AG04450 (cell line): ENCODE data around the gene AP3M1. TPM values are rescaled to one million over a fixed set of nuclear protein-coding genes. Genes with fewer than 3 reads are reported as not detected.
A peak's percentile ranks its signal among the peaks of the same experiment; 100 is the strongest.
"Not testable (repeated sequence)": the region's sequence is repeated elsewhere in the genome, so short reads cannot be mapped to it uniquely, and the experiment has no call there.

Experiments used
- CTCF ChIA-PET: fragments of 300-600, 350-600 bp; formaldehyde crosslinking; extraction: SDS; loops from one replicate; lab custom pipeline; 2022; ENCODE audit warnings: antibody characterized with exemption, inconsistent platforms; lab: Charles Lee
- POLR2A ChIA-PET: fragments of 350-600 bp; formaldehyde crosslinking; extraction: SDS; loops from one replicate; lab custom pipeline; 2021; ENCODE audit warnings: antibody characterized with exemption, inconsistent platforms; lab: Yijun Ruan, JAX
- DNase-seq: peaks from one replicate; pipeline ENCODE4 v3.0.0-alpha.2; 2011; ENCODE audit warnings: low read depth, low spot score
- H3K27ac ChIP-seq: one replicate; pipeline ENCODE4 v1.5.1; 2012; ENCODE audit warnings: low read depth, low read length, control low read depth
- H3K27me3 ChIP-seq: one replicate; pipeline ENCODE4 v1.6.0; 2012; ENCODE audit warnings: low read length; ENCODE audit not compliant: control insufficient read depth, insufficient read depth
- H3K4me3 ChIP-seq: 2 replicates; pipeline ENCODE4 v1.5.1; 2011; ENCODE audit warnings: mild to moderate bottlenecking, low read depth, low read length, control low read depth
- H3K9me3 ChIP-seq: 2 replicates; pipeline ENCODE4 v1.5.1; 2012; ENCODE audit warnings: low read length; ENCODE audit not compliant: control insufficient read depth, insufficient read depth
- polyA plus RNA-seq: library from polyadenylated mRNA; depleted of rRNA; stranded (reverse); fragments of >200 nt; gene quantifications from 2 replicates; pipeline ENCODE4 v1.2.3, GENCODE V29; 2011
- TF ChIP-seq, protein P1 (sequence below): IDR thresholded peaks from 2 replicates; pipeline ENCODE4 v1.5.1; 2011; ENCODE audit warnings: low read depth, low read length, control low read depth, inconsistent platforms

AP3M1 gene
- polyA plus RNA-seq, 1 experiment = 70.7 TPM

DNA sequence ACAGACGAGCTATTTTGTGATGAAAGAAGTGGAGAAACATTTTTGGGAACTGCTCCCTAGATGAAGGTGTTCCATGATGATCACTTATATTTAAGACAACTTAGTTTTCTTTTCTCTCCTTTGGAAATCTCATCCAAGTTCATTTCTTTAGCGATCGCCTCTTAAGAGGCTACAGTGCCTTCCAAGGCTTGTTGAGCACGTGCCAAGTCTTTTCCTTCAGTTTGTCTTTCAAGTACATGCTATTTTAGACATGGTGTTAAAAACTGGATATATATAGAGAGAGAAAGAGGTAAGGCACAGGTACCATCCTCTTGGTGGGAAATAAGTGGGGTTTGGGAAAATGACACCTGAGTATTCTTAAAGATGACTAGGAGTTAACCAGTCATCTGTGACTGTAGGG lies 3.0 kb upstream of the AP3M1 start:
- CTCF ChIA-PET = interaction anchor here (0.6 to 2.5 kb wide), 6 partner anchors 8 to 866 kb away, joined by 4 to 10 read pairs (median 6); no protein-coding TSS in a partner anchor
- H3K9me3 ChIP-seq = peaks cover 3% of the 10 kb centered on the region; the same call in 1 of the 2 replicates
- no peak overlapping the region for H3K27ac ChIP-seq
- no peaks in the 10 kb centered on the region for H3K27me3 ChIP-seq
- DNase-seq = no peak
- POLR2A ChIA-PET = interaction anchor here (1.4 kb wide), 1 partner anchor 23 kb away, joined by 6 read pairs; no protein-coding TSS in a partner anchor
- TF ChIP-seq, protein P1, sequence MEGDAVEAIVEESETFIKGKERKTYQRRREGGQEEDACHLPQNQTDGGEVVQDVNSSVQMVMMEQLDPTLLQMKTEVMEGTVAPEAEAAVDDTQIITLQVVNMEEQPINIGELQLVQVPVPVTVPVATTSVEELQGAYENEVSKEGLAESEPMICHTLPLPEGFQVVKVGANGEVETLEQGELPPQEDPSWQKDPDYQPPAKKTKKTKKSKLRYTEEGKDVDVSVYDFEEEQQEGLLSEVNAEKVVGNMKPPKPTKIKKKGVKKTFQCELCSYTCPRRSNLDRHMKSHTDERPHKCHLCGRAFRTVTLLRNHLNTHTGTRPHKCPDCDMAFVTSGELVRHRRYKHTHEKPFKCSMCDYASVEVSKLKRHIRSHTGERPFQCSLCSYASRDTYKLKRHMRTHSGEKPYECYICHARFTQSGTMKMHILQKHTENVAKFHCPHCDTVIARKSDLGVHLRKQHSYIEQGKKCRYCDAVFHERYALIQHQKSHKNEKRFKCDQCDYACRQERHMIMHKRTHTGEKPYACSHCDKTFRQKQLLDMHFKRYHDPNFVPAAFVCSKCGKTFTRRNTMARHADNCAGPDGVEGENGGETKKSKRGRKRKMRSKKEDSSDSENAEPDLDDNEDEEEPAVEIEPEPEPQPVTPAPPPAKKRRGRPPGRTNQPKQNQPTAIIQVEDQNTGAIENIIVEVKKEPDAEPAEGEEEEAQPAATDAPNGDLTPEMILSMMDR = no peak
- H3K4me3 ChIP-seq = no peak overlapping the region

DNA sequence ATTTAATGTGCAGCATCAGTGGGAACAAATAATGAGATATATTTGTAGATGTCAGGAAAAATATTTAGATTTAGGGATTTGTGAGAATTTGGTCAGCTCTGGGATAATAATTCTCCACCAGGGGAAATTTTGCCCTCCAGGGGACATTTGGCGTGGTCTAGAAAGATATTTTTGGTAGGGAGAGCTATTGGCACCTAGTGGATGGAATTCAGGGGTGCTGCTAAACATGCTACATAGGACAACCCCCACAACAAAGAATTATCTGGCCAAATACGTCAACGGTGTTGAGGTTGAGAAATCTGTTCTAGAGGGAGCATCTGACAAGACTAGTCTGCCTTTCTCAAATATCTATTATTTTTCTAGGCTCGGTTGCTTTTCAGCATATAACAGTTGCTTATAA lies 2.5 kb upstream of the AP3M1 start:
- ChIA-PET CTCF (interaction anchor here (0.7 to 2.5 kb wide), 6 partner anchors 9 to 866 kb away, joined by 3 to 10 read pairs (median 4); no protein-coding TSS in a partner anchor), POLR2A (interaction anchor here (1.4 kb wide), 1 partner anchor 23 kb away, joined by 6 read pairs; no protein-coding TSS in a partner anchor)

DNA sequence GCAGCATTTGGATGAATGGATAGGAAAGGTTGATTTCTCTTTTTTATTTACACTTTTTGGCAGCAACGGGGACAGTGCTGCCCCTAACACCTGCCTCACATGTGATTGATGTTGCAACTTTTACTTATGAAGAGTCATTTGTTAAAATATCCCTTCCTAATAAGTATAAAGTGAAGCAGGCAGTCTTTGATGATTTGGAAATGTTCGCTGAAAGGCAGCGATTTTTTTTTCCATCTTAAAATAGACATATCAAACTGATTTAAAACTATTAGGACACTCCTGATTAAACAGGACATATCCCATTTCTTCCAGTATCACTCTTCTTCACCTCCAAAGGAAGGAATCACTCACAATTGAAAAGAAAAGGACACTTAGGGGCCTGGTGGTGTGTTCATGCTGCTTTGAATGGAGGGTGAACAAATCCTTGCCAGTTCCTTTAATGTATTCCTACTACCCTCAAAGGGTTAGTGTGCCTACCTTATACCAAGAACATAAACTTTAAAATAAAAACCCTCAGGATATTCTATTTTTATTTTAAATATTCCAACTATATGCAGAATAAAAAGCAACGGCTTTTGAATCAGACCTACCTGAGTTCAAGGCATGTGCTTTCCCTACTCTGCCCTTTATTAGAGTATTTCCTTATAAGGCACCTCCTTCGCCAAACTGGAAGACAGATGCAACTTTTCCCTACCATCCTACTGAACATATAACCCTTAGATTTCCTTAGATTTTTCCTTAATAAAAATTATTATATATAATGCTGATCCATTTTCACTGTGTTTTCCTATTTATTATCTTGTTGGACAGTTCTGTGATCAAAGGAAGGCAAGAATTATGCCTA lies 1.5 kb upstream of the AP3M1 start:
- POLR2A ChIA-PET = interaction anchor here (1.1 kb wide), 2 partner anchors 24 to 38 kb away, joined by 5 to 6 read pairs; no protein-coding TSS in a partner anchor
- TF ChIP-seq, protein P1 = no peak
- CTCF ChIA-PET = interaction anchor here (0.7 to 2.5 kb wide), 8 partner anchors 15 to 266 kb away, joined by 3 to 10 read pairs (median 5); no protein-coding TSS in a partner anchor
- DNase-seq = no peak
- Histone ChIP-seq H3K4me3 (peak overlapping the region; percentile 98), H3K9me3 (peaks cover 3% of the 10 kb centered on the region; the same call in 1 of the 2 replicates), H3K27ac (no peak overlapping the region), H3K27me3 (no peaks in the 10 kb centered on the region)

More for the DNA sequence above, 2.5 kb upstream of the AP3M1 start:
- Histone ChIP-seq H3K27ac (no peak overlapping the region), H3K27me3 (no peaks in the 10 kb centered on the region), H3K4me3 (no peak overlapping the region), H3K9me3 (peaks cover 3% of the 10 kb centered on the region; the same call in 1 of the 2 replicates)
- no peak for DNase-seq
- TF ChIP-seq, protein P1 = peak; percentile 73

DNA sequence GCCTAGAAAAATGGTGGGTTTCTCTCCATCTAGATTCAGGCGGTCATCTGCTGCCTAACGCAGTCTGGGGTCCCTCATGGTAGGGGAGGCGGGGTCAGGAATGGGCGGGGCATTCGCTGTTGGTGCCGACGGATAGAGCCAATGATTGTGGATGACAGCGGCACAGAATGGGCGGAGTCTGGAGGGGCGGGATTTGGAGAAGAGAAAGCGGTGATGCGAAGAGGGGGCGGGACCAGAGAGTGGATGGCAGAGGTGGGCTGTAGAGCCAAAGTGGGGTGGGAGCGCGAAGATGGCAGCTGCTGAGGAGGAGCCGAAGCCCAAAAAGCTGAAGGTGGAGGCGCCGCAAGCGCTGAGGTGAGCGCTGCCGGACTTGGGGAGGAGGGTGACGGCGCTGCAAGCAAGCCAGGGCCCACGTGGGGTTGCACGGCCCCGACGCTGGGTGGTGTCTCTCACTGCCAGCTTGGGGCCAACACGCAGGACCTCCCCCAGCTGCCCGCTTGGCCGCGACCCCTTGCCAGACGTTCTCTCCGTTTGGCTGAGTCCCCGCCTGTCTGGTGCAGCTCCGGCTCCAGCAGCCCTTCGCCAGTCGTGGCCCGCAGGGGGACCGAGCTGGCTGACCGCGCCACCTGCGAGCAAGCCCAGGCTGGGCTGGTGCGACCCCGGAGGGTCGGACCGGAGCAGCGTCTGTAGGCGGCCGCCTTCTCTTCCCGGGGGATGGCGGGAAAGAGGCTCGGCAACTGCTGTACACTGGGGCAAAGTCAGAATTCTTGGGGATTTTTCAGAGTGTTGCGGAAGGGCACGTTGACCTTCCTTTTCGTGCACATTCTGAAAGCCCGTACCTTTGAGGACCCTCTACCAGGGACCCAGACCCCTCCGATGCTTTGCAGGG lies 606 bp upstream of the AP3M1 start, which contains the start of gene ADK:
TSS of gene ADK (plus strand) at position 232 of the 889 bp plus-strand sequence. CDS start at position 290, 58 bp downstream.
- peak within 1 kb of the TSS; percentile 98 for H3K4me3 ChIP-seq
- H3K27me3 ChIP-seq = no peaks in the 10 kb centered on the region
- TF ChIP-seq, protein P1 = peak; percentile 41
- peak; percentile 95 for DNase-seq
- POLR2A ChIA-PET = interaction anchor here (0.7 to 1.1 kb wide), 4 partner anchors 23 to 39 kb away, joined by 3 to 6 read pairs (median 4); no protein-coding TSS in a partner anchor
- peaks cover 3% of the 10 kb centered on the region; the same call in 1 of the 2 replicates for H3K9me3 ChIP-seq
- H3K27ac ChIP-seq = peak within 1 kb of the TSS; percentile 54
- CTCF ChIA-PET = interaction anchor here (0.9 to 2.1 kb wide), 7 partner anchors 17 to 265 kb away, joined by 3 to 9 read pairs (median 3); no protein-coding TSS in a partner anchor

DNA sequence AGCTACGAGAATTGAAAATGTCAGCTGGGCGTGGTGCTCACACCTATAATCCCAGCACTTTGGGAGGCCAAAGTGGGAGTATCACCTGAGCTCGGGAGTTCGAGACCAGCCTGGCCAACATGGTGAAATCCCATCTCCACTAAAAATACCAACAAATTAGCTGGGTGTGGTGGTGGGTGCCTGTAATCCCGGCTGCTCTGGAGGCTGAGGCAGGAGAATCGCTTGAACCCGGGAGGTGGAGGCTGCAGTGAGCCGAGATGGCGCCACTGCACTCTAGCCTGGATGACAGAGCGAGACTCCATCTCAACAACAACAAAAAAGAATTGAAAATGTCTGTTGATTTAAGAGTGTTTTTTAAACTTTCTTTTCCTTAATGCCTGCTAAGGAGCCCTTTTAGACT lies 3.6 kb downstream of the AP3M1 start:
- H3K27ac ChIP-seq, DNase-seq, H3K27me3 ChIP-seq, H3K4me3 ChIP-seq, H3K9me3 ChIP-seq, POLR2A ChIA-PET: not testable (repeated sequence)
- CTCF ChIA-PET = interaction anchor here (1.0 to 1.6 kb wide), 2 partner anchors 66 to 261 kb away, joined by 3 to 6 read pairs; no protein-coding TSS in a partner anchor
